Mesodermal cell (in vitro differentiated cells): ENCODE measurements around the gene RRAS.

Source experiments
- H3K27ac ChIP-seq: 2 replicates; pipeline ENCODE4 v1.7.0; 2013; ENCODE audit warnings: mild to moderate bottlenecking, low read depth, low read length, moderate library complexity; ENCODE audit not compliant: severe bottlenecking
- H3K36me3 ChIP-seq: 2 replicates; pipeline ENCODE4 v1.7.1; 2013; ENCODE audit warnings: mild to moderate bottlenecking, low read length, moderate library complexity; ENCODE audit not compliant: control insufficient read depth, insufficient read depth
- H3K4me1 ChIP-seq: one replicate; pipeline ENCODE4 v1.7.1; 2013; ENCODE audit warnings: mild to moderate bottlenecking, low read length; ENCODE audit not compliant: insufficient read depth, control insufficient read depth, poor library complexity, severe bottlenecking
- H3K4me3 ChIP-seq: 2 replicates; pipeline ENCODE4 v1.7.0; 2013; ENCODE audit warnings: low read length, control low read depth, mild to moderate bottlenecking; ENCODE audit not compliant: insufficient read depth, poor library complexity, severe bottlenecking; ENCODE audit errors: extremely low read depth
- H3K9me3 ChIP-seq: 2 replicates; pipeline ENCODE4 v1.7.1; 2013; ENCODE audit warnings: mild to moderate bottlenecking, low read length, moderate library complexity; ENCODE audit not compliant: control insufficient read depth
- WGBS, 2 experiments: methylation state at CpG; one replicate each; pipeline ENCODE4 v1.1.5; 2013; ENCODE audit warnings: missing lambda C conversion rate in 2 of 2; ENCODE audit not compliant: insufficient coverage in 2 of 2; 5-methylcytosine and 5-hydroxymethylcytosine counted together

RRAS gene

GRCh38 chr19:49592486-49593232 lies 47.3 kb downstream of the RRAS start:
- Histone ChIP-seq H3K9me3 (no peaks in the 10 kb centered on the region), H3K36me3 (peaks cover 39% of the 10 kb centered on the region), H3K4me3 (peak overlapping the region; percentile 93), H3K4me1 (peaks cover 5% of the 10 kb centered on the region), H3K27ac (peak overlapping the region; percentile 72)
- 1 to 3% methylated on average over 17 to 26 of the region's 28 CpGs for WGBS, 2 experiments

- no peaks in the 10 kb centered on the region for H3K9me3 ChIP-seq
- WGBS, 2 experiments = 1% methylated on average over 32 to 33 of the region's 51 CpGs
- H3K36me3 ChIP-seq = peaks cover 31% of the 10 kb centered on the region
- peak overlapping the region; percentile 76 for H3K27ac ChIP-seq
- peaks cover 5% of the 10 kb centered on the region for H3K4me1 ChIP-seq
- peak overlapping the region; percentile 93 for H3K4me3 ChIP-seq
Measured at GRCh38 chr19:49591731-49592485, 48.0 kb downstream of the RRAS start.

GRCh38 chr19:49590971-49591730 lies 48.8 kb downstream of the RRAS start, which contains the start of gene PRR12:
PRR12 (plus strand) TSS chr19:49591182; CDS start chr19:49591655, 473 bp downstream.
- peaks cover 5% of the 10 kb centered on the region for H3K4me1 ChIP-seq
- H3K4me3 ChIP-seq = peak within 1 kb of the TSS; percentile 93
- 0% methylated on average over 6 to 11 of the region's 66 CpGs for WGBS, 2 experiments
- peak within 1 kb of the TSS; percentile 86 for H3K27ac ChIP-seq
- H3K9me3 ChIP-seq = no peaks in the 10 kb centered on the region
- H3K36me3 ChIP-seq = peaks cover 24% of the 10 kb centered on the region

DNA sequence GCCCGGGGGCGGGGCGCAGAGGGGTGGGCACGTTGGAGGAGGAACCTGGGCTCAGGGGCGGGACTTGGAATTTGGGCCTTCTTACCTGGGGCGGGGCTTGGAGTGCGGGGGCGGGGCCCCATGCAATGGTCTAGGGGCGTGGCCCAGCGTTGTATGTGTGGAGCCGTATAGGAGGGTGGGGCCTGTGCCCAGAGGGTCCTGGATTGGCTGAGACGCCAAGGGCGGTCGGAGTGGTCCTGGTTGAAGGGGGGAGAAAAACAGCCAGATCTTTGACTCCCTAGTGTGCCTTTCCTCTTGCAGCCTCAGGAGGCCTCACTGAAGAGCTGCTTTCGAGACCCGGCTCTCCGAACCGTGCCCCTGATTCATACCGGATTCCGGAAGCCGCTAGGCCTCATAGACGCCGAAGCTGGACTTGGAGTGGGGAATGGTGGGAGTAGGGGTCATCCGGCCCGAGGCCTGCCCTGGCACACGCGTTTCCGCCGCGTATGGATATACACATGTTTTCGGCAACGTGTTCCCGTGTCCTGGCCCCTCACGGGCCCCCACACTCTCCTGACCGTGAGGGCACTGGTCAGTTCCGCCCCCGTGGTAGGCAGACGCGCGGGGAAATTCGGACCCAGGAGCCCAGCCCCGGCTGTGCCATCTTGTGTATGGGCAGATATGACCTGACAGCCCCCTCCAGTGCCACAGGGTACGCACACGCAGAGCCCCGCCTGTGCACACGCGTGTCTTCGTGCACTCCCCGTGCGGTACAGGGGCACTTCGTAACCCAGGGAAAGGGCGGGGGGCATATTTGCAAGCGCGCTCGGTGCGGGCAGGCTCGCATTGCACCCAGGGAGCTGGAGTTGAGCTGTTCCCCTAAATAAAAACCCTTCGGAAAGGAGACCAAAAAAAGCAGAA lies 49.6 kb downstream of the RRAS start:
- Histone ChIP-seq H3K4me3 (peak overlapping the region; percentile 93), H3K4me1 (peaks cover 5% of the 10 kb centered on the region), H3K36me3 (peaks cover 15% of the 10 kb centered on the region), H3K9me3 (no peaks in the 10 kb centered on the region), H3K27ac (peak overlapping the region; percentile 86)
- WGBS, 2 experiments = 1% methylated on average over 43 to 46 of the region's 58 CpGs

- peaks cover 9% of the 10 kb centered on the region for H3K4me1 ChIP-seq
- no peak overlapping the region for H3K4me3 ChIP-seq
- WGBS, 2 experiments = 55 to 81% methylated on average over 2 to 3 of the region's 5 CpGs
- H3K9me3 ChIP-seq = no peaks in the 10 kb centered on the region
- H3K27ac ChIP-seq = no peak overlapping the region
- peaks cover 10% of the 10 kb centered on the region for H3K36me3 ChIP-seq
Measured at GRCh38 chr19:49589502-49589905, 50.4 kb downstream of the RRAS start.

GRCh38 chr19:49588365-49589122 lies 51.4 kb downstream of the RRAS start:
- Histone ChIP-seq H3K36me3 (peaks cover under 1% of the 10 kb centered on the region), H3K27ac (no peak overlapping the region), H3K4me1 (peaks cover 4% of the 10 kb centered on the region), H3K4me3 (no peak overlapping the region), H3K9me3 (no peaks in the 10 kb centered on the region)
- 94% methylated on average over 12 to 14 of the region's 18 CpGs for WGBS, 2 experiments

DNA sequence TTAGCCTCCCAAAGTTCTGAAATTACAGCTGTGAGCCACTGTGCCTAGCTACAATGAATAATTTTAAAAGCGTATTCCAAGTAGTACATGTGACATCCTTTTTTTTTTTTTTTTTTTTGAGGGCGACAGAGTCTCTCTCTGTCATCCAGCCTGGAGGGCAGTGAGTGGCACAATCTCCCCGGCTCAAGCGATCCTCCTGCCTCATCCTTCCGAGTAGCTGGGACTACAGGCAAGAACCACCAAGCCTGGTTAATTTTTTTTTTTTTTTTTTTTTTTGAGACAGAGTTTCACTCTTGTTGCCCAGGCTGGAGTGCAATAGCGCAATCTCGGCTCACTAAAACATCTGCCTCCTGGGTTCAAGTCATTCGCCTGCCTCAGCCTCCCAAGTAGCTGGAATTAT lies 52.7 kb downstream of the RRAS start:
- H3K4me1 ChIP-seq = peaks cover 4% of the 10 kb centered on the region
- no peaks in the 10 kb centered on the region for H3K9me3 ChIP-seq
- 93% methylated on average over 6 of the region's 8 CpGs for WGBS, 2 experiments
- H3K36me3 ChIP-seq = no peaks in the 10 kb centered on the region
- no peak overlapping the region for H3K4me3 ChIP-seq
- H3K27ac ChIP-seq = no peak overlapping the region
